Lower leg skin (tissue), 4 donors: Measurements from ENCODE around the gene AREG. TPM values are rescaled to one million over a fixed set of nuclear protein-coding genes. Genes with fewer than 3 reads are reported as not detected.

Experiments
- DNase-seq, 2 donors: peaks; one replicate each; pipeline ENCODE4 v3.0.0-alpha.2; 2019; ENCODE audit warnings: low spot score in 2 of 2
- H3K4me3 ChIP-seq: fragments of 200-600 bp; sonication (generic); 2 replicates; pipeline ENCODE4 v1.5.1; 2017; ENCODE audit warnings: mild to moderate bottlenecking, low read depth; ENCODE audit not compliant: poor library complexity, severe bottlenecking
- POLR2A ChIP-seq, 2 donors: fragments of 450-650 bp; IDR thresholded peaks; one replicate each; pipeline ENCODE4 v1.6.1; 2016 to 2017; ENCODE audit warnings: antibody characterized with exemption in 2 of 2, mild to moderate bottlenecking in 1 of 2, moderate library complexity in 1 of 2
- WGBS, 2 donors: methylation state at CpG; one replicate each; pipeline ENCODE4 v1.1.5; 2018; 5-methylcytosine and 5-hydroxymethylcytosine counted together
- intact Hi-C: fragments of 100-400 bp; cut with DNase I; formaldehyde crosslinking; loops from one replicate; pipeline ENCODE4 v1.15.0; 2023; ENCODE audit warnings: low total_unique reads
- total RNA-seq, 4 donors: library from RNA; depleted of rRNA; stranded (reverse); fragments of >200 nt; gene quantifications; one replicate each; pipeline ENCODE4 v1.1.0, GENCODE V29; 2016
- TF ChIP-seq, protein P1 (sequence below), 3 donors: fragments of 450-650 bp; IDR thresholded peaks; one replicate each; pipeline ENCODE4 v1.5.1; 2016; ENCODE audit warnings: antibody characterized with exemption in 3 of 3, mild to moderate bottlenecking in 3 of 3, moderate library complexity in 2 of 3

Gene AREG
- total RNA-seq, 4 donors from 2014 or later = 7.4 to 15.2 (median 11.6) TPM

DNA sequence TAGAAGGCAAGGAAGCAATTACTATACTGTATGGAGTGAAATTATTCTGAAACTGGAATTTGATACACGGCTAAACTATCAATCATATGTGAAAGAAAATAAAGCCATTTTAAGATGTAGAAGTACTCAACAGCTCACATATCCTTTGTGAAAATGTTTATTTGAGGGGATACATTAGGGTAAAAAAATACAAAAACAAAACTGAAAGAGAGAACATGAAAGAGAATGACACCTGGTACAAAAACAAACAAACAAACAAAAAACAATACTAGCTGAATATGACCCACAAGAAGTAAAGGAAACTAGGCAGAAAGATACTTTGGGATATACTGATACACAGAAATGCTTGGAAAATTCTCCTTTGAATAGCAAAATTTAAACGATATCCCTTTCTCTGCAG, 20.8 kb upstream of the AREG start:
- DNase-seq = no peak
- TF ChIP-seq, protein P1, sequence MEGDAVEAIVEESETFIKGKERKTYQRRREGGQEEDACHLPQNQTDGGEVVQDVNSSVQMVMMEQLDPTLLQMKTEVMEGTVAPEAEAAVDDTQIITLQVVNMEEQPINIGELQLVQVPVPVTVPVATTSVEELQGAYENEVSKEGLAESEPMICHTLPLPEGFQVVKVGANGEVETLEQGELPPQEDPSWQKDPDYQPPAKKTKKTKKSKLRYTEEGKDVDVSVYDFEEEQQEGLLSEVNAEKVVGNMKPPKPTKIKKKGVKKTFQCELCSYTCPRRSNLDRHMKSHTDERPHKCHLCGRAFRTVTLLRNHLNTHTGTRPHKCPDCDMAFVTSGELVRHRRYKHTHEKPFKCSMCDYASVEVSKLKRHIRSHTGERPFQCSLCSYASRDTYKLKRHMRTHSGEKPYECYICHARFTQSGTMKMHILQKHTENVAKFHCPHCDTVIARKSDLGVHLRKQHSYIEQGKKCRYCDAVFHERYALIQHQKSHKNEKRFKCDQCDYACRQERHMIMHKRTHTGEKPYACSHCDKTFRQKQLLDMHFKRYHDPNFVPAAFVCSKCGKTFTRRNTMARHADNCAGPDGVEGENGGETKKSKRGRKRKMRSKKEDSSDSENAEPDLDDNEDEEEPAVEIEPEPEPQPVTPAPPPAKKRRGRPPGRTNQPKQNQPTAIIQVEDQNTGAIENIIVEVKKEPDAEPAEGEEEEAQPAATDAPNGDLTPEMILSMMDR (IDR thresholded peaks at IDR 0.05) = no peak
- intact Hi-C loops = no loop called here
- WGBS, 2 donors = 87 to 92% methylated on average over 2 of the region's 2 CpGs
- H3K4me3 ChIP-seq = no peak overlapping the region

DNA sequence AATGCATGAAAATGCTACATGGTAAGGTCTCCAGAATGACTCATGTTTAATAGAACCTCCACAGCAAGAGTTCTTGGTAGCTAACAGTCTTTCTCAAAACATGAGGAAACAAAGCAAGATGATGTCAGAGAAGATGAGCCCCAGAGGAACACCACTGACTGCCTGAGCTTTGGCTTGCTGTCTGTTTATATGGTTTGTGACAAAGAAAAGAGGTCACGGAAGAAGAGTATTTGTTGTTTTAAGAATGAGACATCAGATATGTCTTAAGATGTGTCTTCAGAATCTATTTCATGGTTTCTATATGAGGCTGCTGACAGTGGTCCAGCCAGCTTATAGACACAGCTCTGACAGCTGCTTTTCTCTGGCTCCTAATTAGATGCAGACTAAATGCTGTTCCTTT, 18.8 kb upstream of the AREG start:
- H3K4me3 ChIP-seq = no peak overlapping the region
- intact Hi-C loops = no loop called here
- WGBS, 2 donors = 69 to 70% methylated on average over 1 of the region's 1 CpG
- TF ChIP-seq POLR2A (IDR thresholded peaks at IDR 0.05) = no peak
- TF ChIP-seq, protein P1 (IDR thresholded peaks at IDR 0.05) = no peak
- no peak for DNase-seq

DNA sequence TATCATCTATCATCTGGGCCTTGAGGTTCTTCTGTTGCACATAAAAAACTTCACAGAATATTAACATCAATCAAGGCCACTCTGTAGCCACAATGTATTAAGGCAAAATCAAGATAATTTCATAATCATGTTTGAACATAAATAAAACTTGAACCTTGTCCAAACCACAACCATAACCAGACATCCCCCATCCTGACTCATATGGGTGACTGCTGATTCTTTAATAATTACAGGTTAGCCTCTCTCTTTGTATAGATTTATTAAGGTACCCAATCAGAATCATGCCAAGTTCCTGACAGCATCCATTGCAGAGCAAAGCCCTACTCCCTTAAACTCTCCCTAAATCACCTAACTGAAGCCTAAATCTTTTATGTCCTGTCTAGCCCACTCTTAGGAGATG, 16.7 kb upstream of the AREG start:
- H3K4me3 ChIP-seq = no peak overlapping the region
- DNase-seq = no peak
- intact Hi-C loops = no loop called here
- TF ChIP-seq, protein P1 (IDR thresholded peaks at IDR 0.05) = no peak
- TF ChIP-seq POLR2A (IDR thresholded peaks at IDR 0.05) = no peak

DNA sequence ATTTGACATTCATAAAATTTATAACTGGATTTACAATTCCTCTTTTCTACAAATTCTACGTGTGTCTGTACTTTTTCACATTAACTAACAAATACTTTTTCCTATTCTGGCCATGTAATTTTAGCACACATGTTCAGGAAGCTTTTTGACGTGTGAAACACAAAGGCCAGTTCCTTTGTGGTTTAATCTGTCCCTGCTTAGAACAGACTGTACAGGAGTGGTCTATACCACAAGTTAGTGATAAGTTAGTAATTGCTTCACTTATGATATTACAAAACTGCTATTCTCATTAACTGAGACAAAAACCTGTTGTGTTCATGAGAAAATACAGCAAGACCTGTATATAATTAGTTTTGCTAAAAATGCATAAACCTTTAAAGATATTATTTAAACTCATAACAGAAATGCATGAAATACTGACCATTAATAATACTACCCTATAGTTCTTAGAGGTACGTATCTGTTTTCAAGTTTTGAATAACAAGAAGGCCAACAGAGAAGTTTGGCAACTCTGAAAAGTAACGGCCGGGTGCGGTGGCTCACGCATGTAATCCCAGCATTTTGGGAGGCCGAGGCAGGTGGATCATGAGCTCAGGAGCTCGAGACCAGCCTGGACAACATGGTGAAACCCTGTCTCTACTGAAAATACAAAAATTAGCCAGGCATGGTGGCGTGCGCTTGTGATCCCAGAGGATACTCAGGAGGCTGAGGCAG, 13.7 kb upstream of the AREG start:
- WGBS, 2 donors = 73 to 75% methylated on average over 11 of the region's 11 CpGs

DNA sequence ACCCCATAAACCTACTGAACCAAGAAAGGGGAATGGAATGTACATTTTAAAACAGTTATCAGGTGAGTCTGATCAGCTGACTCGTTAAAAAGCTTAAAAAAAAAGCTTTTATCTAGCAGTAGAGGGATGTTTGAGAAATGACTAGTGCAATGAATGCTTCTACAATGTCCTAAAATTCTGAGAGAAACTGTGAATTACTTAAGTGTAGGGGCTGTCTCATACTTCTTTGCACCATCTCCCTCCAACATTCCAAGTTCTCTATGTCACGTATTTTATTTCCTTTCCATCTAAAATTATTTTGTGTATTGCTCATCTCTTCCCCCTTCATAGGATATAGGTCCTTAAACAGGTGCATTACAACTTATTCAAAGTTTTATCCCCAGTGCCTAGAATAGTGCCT, 11.9 kb upstream of the AREG start:
- WGBS, 2 donors = 70 to 76% methylated on average over 2 of the region's 2 CpGs
- H3K4me3 ChIP-seq = no peak overlapping the region
- TF ChIP-seq POLR2A (IDR thresholded peaks at IDR 0.05) = no peak
- TF ChIP-seq, protein P1 (IDR thresholded peaks at IDR 0.05) = no peak
- no peak for DNase-seq
- intact Hi-C loops = no loop called here

More for the DNA sequence above, 13.7 kb upstream of the AREG start:
- intact Hi-C loops = no loop called here
- no peak for DNase-seq
- H3K4me3 ChIP-seq = no peak overlapping the region
- no peak for TF ChIP-seq POLR2A (IDR thresholded peaks at IDR 0.05)
- TF ChIP-seq, protein P1 (IDR thresholded peaks at IDR 0.05) = no peak
